HEK293 (cell line): ENCODE results near the gene MGAT5B.

Experiments
- CTCF ChIP-seq: fragments of 450-650 bp; formaldehyde crosslinking; IDR thresholded peaks from 2 replicates; pipeline ENCODE4 v1.5.1; 2016; ENCODE audit warnings: missing biosample characterization, missing genetic modification characterization
- SALL2 ChIP-seq: fragments of 450-650 bp; formaldehyde crosslinking; IDR thresholded peaks from 2 replicates; pipeline ENCODE4 v1.5.0; 2017; ENCODE audit warnings: missing biosample characterization, mild to moderate bottlenecking, missing genetic modification characterization, borderline replicate concordance
- SETDB1 ChIP-seq: IDR thresholded peaks from one replicate; pipeline ENCODE4 v1.6.1; 2017; ENCODE audit warnings: mild to moderate bottlenecking, low read length, moderate library complexity, mixed read lengths; ENCODE audit not compliant: insufficient read length
- TCF7L2 ChIP-seq: IDR thresholded peaks from 2 replicates; pipeline ENCODE4 v1.6.1; 2011; ENCODE audit warnings: low read depth, mild to moderate bottlenecking, inconsistent platforms, low read length, moderate library complexity, borderline replicate concordance
- ZNF302 ChIP-seq: fragments of 450-650 bp; formaldehyde crosslinking; IDR thresholded peaks from 2 replicates; pipeline ENCODE4 v1.5.1; 2016; ENCODE audit warnings: missing biosample characterization, missing genetic modification characterization, low read depth
- ZNF362 ChIP-seq: fragments of 450-650 bp; formaldehyde crosslinking; IDR thresholded peaks from 2 replicates; pipeline ENCODE4 v1.5.1; 2016; ENCODE audit warnings: missing biosample characterization, missing genetic modification characterization
- ZNF658 ChIP-seq: fragments of 450-650 bp; formaldehyde crosslinking; IDR thresholded peaks from 2 replicates; pipeline ENCODE4; 2016; ENCODE audit warnings: missing biosample characterization, missing genetic modification characterization

- TF ChIP-seq CTCF (tag by site-specific recombination) (no peak), ZNF658 (no peak), SETDB1 (no peak), SALL2 (no peak), TCF7L2 (no peak), ZNF302 (no peak), ZNF362 (tag by site-specific recombination) (no peak)
Measured at GRCh38 chr17:76927577-76927976, 59.4 kb downstream of the MGAT5B start.
